Measurements from ENCODE around the gene HAUS6. TPM values are rescaled to one million over a fixed set of nuclear protein-coding genes. Genes with fewer than 3 reads are reported as not detected.

The HAUS6 gene
- total and polyA plus RNA-seq, 2 of the 8 experiments (the other 6 are each of a cell fraction or from before 2014, with no cell fraction given), result 11.7 to 52.4 TPM

DNA sequence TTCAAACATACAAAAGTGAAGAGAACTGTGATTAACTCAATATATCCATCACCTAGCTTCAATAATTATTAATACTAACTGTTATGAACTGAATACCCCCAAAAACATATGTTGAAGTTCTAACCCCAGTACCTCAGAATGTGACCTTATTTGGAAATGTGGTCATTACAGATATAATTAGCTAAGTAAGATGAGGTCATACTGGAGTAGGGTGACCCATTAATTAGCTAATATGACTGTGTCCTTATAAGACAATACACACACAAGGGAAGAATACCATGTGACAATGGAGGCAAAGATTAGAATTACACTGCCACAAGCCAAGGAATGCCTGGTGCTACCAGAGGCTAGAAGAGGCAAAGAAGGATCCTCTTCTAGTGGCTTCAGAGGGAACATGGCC lies 45.7 kb downstream of the HAUS6 start:
- Histone ChIP-seq H3K79me1 (ENCODE audit: low read depth, low read length) (no peaks in the 10 kb centered on the region), H3K4ac (replicated peaks; ENCODE audit: insufficient read length, low read depth, low read length) (no peak overlapping the region), H4K91ac (replicated peaks; ENCODE audit: insufficient read length, low read length) (no peak overlapping the region), H2BK12ac (ENCODE audit: low read depth, low read length) (no peak overlapping the region), H3K14ac (ENCODE audit: insufficient read length) (no peak overlapping the region), H3K9ac (replicated peaks in 1 of 4; ENCODE audit: extremely low read depth in 1 of 4, low read depth in 3 of 4, low read length in 3 of 4) (no peak overlapping the region), H3K27ac (ENCODE audit: low read depth, low read length) (no peak overlapping the region), H3K23ac (ENCODE audit: insufficient read length) (no peak overlapping the region), H3K9me3 (ENCODE audit: insufficient read depth in 2 of 2, low read depth in 1 of 2, low read length in 1 of 2) (no peaks in the 10 kb centered on the region), H3K23me2 (ENCODE audit: low read depth, low read length) (no peaks in the 10 kb centered on the region), H3K4me3 (ENCODE audit: extremely low read depth in 1 of 4, insufficient read depth in 2 of 4, low read depth in 3 of 4, low read length in 4 of 4) (no peak overlapping the region), H4K20me1 (replicated peaks in 1 of 2; ENCODE audit: control insufficient read depth in 1 of 2, insufficient read depth in 2 of 2, low read length in 2 of 2) (peaks cover 0 to 3% of the 10 kb centered on the region in 2 experiments), H2BK5ac (ENCODE audit: low read depth, low read length) (no peak overlapping the region), H3K4me1 (replicated peaks in 1 of 4; ENCODE audit: control insufficient read depth in 3 of 4, insufficient read depth in 4 of 4, low read length in 3 of 4) (no peaks in the 10 kb centered on the region), H4K5ac (ENCODE audit: insufficient read length, low read depth, low read length) (no peak overlapping the region), H2AFZ (ENCODE audit: low read length) (no peak overlapping the region), H2BK15ac (ENCODE audit: low read length) (no peak overlapping the region), H2BK20ac (ENCODE audit: low read length) (no peak overlapping the region), H2BK120ac (replicated peaks; ENCODE audit: low read depth, low read length) (no peak overlapping the region), H2AK5ac (ENCODE audit: low read depth, low read length) (no peak overlapping the region), H3K4me2 (ENCODE audit: insufficient read depth in 1 of 2, low read depth in 2 of 2, low read length in 2 of 2) (no peak overlapping the region), H3K18ac (ENCODE audit: extremely low read depth, low read length) (no peak overlapping the region), H3K79me2 (ENCODE audit: control insufficient read depth in 1 of 2, insufficient read depth in 2 of 2, low read length in 2 of 2) (no peaks in the 10 kb centered on the region), H3K27me3 (replicated peaks in 1 of 4; ENCODE audit: control insufficient read depth in 3 of 4, extremely low read depth in 1 of 4, insufficient read depth in 3 of 4, low read length in 3 of 4) (no peaks in the 10 kb centered on the region), H3K36me3 (ENCODE audit: control insufficient read depth in 2 of 4, insufficient read depth in 4 of 4, low read length in 3 of 4) (peaks cover 13 to 51% (median 39%) of the 10 kb centered on the region in 4 experiments), H3K56ac (replicated peaks; ENCODE audit: insufficient read length, low read depth, low read length) (no peak overlapping the region), H4K8ac (ENCODE audit: extremely low read depth, insufficient read depth, low read length) (no peak overlapping the region)
- TF ChIP-seq POLR2AphosphoS5 (IDR thresholded peaks at IDR 0.05; ENCODE audit: low read depth, low read length) (peak; percentile 23; the same call in 1 of the 2 replicates), E2F6 (IDR thresholded peaks at IDR 0.05) (no peak)
- ChIA-PET CTCF (ENCODE audit: partially characterized antibody) (no interaction called here), POLR2A (ENCODE audit: partially characterized antibody) (interaction anchor here (0.6 to 1.7 kb wide), 4 partner anchors 15 to 45 kb away, joined by 3 to 4 read pairs (median 3); no protein-coding TSS in a partner anchor)
- DNase-seq (ENCODE audit: low read depth in 1 of 2, low spot score in 2 of 2) (no peak), FAIRE-seq (no peak)
